T-helper 2 cell treated with Interferon-gamma antibody and Interleukin-4, amounts not matched to agents 100 ng/mL and 5 ng/mL, for 36 hours (primary cell): Measurements from ENCODE around the gene ZBTB7C. TPM values are rescaled to one million over a fixed set of nuclear protein-coding genes. Genes with fewer than 3 reads are reported as not detected.

Experiments
- intact Hi-C: fragments of 100-400 bp; cut with micrococcal nuclease; formaldehyde crosslinking; loops from one replicate; pipeline ENCODE4 v1.15.1; 2023
- total RNA-seq: library from RNA; stranded (reverse); gene quantifications from 2 replicates; pipeline ENCODE4 v1.2.3, GENCODE V29; 2022

ZBTB7C gene
- total RNA-seq, 1 donor from 2014 or later = 0.11 TPM

DNA sequence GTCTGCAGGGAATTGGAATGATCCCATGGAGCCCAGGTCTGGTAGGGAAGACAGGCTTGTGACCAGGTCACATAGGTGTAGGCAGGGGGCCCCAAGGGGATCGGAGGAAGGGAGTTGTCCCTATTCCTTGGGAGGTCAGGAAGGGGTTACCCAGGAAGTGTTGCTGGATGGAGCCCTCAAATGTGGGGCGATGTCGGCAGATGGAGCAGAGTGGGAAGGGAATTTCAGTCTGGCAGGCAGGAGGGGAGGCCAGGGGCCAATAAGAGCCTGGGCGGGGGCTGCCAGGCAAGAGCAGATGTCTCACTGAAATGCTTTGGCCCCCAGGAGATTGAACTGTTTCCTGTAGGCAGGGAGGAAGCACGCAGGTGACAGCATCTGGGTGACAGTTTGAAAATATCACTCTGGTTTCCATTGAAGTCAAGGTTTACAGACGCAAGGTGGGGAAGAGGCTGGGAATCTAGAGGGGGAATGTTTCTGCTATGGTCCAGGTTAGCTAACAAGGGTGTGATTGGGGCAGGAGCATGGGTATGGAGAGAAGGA, 397.2 kb downstream of the ZBTB7C start:
- intact Hi-C loops = no loop called here

GRCh38 chr18:48010264-48010663, 398.9 kb downstream of the ZBTB7C start:
- intact Hi-C loops = no loop called here

- intact Hi-C loops = loop anchor here (5.0 kb wide), 1 partner anchor 77 kb away; the partner anchor contains the start of gene SMAD2
Measured at GRCh38 chr18:48009116-48009745, 400.0 kb downstream of the ZBTB7C start.

DNA sequence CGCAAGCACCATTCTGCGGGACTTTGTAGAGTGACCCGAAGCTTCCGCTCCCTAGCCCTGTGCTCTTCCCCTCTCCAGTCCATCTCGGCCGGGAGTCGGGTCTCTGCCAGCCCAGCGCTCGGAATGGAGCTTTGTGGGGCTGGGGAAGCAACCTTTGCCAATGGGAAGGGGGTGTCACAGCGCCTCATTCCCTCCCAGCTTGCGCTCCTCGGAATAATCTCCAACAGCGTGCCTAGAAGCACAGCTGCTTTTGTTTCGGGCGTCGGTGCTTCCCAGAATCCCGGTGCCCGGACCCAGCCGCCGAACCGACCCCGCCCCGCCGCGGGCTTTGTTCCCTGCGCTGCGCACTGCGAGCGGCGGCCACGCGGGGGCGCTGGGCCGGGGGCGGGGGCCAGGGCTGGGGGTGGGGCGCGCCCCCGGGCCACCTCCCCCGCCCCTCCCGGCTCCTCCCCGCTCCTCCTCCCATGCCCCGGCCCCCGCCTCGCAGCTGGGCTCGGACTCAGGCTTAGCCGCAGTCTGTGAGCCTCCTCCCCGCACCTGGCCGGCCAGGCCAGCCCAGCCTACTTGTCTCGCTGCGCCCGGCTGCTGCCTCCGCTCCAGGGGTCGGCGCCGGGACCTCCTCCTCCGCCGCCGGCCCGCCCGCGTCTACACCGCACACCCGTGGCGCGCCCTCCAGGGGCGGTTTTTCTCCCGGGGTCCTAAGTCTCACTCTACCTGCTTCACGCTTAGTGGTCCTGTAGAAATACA, 401.1 kb downstream of the ZBTB7C start:
- intact Hi-C loops = loop anchor here (5.0 kb wide), 1 partner anchor 76 kb away; the partner anchor contains the start of gene SMAD2

DNA sequence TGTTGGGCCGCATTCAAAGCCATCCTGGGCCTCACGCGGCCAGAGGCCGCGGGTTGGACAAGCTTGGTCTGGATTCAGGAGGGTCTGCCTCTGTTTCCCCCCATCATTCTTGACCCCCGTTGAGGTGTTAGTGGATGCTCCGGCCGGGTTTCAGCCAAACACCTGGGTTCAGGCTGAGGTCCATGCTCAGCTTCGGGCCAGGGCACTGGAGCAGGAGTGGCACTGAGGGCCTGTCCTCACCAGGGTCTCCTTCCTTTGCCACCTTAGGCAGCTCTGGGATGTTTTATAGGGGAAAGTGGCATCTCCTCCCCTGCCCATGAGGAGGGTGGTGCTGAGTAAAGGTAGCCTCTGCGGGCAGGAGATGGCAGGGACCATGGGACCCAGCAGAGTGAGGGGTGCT, 401.8 kb downstream of the ZBTB7C start:
- intact Hi-C loops = loop anchor here (5.0 kb wide), 1 partner anchor 75 kb away; the partner anchor contains the start of gene SMAD2

GRCh38 chr18:48006415-48007175, 402.6 kb downstream of the ZBTB7C start:
- intact Hi-C loops = loop anchor here (5.0 kb wide), 1 partner anchor 74 kb away; the partner anchor contains the start of gene SMAD2

GRCh38 chr18:48004577-48004976, 404.6 kb downstream of the ZBTB7C start:
- intact Hi-C loops = no loop called here

- intact Hi-C loops = no loop called here
Measured at GRCh38 chr18:48003426-48004349, 405.5 kb downstream of the ZBTB7C start.

DNA sequence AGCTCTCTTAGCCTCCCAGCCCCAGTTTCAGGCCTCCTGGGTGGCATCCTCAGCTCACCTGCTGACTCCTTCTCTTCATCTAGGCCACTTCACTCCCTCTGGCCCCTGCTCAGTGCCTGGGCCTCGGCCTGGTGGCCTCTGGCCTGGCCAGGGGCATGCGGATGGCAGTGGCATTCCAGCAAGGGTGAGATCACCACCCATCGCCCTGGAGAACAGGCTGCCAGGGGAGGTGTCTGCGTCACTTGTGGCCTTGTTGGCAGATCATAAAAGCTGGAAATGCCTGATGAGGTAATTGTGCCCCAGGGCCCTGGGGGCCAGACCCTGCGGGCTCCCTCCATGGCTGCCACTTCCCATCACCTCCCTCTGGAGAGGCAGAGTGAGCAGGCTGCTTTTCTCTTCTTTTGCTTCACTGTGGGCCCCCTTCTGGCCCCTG, 406.2 kb downstream of the ZBTB7C start:
- intact Hi-C loops = no loop called here

DNA sequence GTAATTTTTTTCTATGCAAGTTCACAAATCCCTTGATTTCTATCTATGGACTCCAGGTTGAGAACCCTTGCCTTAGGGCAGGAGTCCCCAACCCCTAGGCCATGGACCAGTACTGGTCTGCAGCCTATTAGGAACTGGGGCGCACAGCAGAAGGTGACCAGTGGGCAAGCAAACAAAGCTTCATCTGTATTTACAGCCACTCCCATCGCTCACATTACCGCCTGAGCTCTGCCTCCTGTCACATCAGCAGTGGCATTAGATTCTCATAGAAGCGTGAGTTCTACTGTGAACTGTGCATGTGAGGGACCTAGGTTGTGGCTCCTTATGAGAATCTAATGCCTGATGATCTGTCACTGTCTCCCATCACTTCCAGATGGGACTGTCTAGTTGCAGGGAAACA, 408.5 kb downstream of the ZBTB7C start:
- intact Hi-C loops = no loop called here

- intact Hi-C loops = no loop called here
Measured at GRCh38 chr18:47999801-48000248, 409.4 kb downstream of the ZBTB7C start.

DNA sequence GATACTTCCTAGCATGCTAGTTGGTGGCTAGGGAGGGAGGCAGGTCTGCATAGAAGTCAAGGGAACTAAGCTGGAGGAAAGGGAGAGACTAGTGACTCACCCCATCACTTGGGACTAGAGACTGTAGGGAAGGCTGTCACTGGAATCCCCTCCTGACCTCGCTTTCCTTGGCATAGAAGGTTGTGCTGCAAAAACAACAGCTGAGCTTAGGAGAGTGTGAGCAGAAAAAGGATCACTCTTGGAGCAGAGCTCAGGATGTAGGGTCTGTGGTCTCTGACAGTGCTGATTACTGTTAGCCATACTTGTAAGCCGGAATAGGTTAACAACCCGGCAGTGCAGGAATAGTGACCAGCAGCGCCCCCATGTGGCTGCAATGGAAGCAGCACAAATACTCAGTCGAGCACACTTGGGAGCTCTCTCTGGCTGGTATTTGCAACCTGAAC, 411.8 kb downstream of the ZBTB7C start:
- intact Hi-C loops = loop anchor here (1.0 kb wide), 1 partner anchor 225 kb away; no protein-coding TSS in a partner anchor

DNA sequence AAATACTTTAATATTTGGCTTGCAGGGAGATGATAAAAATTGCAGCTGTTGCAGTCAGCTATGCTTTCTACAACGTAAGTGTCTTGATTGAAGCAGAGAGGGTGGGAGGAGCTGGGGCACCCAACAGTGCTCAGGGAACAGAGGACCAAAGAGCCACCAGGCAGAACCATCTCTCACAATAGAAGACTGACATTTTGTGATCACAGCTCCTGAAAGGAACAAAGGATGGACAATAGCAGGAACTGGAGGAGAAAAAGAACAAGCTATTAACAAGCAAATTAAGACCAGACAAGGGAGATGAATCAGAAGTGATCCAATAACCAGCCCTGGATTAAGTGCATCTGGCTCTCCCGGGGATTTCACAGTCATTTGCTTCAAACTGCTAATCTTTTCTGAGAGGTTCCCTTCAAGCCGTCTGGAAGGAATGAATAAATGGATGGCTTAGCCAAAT, 413.1 kb downstream of the ZBTB7C start:
- intact Hi-C loops = no loop called here

DNA sequence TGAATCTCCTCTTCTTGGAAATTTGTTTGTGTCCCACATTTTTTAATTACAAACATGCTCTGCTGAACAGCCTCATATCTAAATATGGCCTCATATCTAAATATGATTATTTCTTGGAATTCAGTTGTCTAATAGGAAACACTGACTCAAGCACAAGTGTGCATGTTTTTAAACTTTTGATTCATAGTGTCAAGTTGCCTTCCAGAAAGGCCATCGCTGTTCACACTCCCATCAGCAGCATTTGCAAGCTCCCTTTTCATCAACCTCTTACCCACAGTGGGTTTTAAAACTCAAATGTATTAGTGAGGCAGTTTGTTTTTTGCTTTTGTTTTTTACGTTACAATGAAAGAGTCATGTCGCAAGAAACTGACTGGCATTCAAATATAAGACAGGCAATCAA, 413.5 kb downstream of the ZBTB7C start:
- intact Hi-C loops = no loop called here

DNA sequence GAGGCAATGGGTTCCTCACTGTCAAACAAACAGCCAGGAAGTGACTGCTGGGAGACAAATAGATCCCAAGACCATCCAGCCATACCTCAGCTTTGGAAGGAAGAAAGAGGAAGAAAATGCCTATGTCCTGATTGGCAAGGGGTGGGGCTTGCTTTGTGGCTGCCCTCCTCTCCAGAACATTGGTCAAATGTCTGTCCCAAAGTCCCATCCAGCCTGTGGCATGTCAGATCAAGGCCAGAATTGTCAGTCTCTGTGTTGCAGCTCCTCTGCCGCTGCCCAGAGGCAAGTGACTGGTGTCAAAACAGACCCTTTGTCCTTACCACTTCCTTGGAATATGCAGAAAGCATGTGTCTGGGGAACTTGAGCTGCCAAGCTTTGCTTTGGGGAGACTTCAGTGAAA, 415.8 kb downstream of the ZBTB7C start:
- intact Hi-C loops = no loop called here

DNA sequence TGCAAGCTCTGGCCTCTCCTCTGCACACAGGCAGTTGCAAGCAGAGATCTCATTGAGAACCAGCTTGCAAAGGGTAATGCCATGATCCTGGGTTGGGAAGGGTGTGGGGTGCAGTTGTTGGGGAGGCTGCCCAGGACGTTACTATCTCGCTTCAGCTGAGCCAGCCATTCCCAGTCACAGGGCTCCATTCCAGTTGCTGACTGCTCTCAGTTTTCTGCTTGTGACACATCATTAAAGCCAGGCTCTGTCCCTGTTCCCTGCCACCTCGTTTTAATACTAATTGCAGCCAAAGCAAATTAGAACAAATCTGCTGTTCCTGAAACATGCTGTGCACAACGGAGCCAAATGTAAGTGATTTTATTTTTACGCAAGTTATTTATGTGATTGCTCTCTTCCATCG, 416.2 kb downstream of the ZBTB7C start:
- intact Hi-C loops = no loop called here

DNA sequence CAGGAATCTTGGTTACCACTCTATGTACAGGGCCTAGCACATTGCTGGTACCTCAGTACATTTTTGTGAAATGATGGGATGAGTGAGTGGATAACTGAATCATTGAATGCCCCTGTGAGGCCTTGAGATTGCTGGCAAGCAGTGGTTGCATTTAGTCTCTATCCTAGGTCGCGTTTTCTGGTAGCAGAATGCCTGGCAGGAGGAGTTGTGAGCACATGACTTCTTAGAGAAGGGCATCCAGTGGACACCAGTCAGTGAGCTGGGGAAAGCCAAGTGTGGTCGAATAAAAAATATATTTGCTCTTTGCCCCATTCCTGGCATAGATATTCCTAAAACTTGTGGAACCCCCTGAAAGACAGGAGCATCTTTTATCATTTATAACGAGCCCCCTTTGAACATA, 416.9 kb downstream of the ZBTB7C start:
- intact Hi-C loops = no loop called here

- intact Hi-C loops = no loop called here
Measured at GRCh38 chr18:47990981-47991380, 418.2 kb downstream of the ZBTB7C start.

DNA sequence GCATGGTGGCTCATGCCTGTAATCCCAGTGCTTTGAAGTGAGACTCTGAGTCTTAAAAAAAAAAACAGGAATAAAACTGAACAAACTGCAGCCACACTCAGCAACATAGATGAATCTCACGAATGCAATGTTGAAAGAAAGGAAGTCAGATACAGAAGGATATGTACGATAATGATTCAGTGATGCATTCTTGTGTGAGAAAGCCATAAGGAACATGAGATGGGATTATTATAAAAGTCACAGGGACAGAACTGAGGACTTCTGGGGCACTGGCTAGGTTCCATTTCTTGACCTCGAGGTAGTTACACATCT, 421.8 kb downstream of the ZBTB7C start:
- intact Hi-C loops = no loop called here

GRCh38 chr18:47986620-47987387, 422.4 kb downstream of the ZBTB7C start:
- intact Hi-C loops = no loop called here
